ENCODE results near the gene ZNF784. TPM values are rescaled to one million over a fixed set of nuclear protein-coding genes. Genes with fewer than 3 reads are reported as not detected.

ZNF784 gene
- total RNA-seq, 1 experiment from 2014 or later, result 10.2 TPM

- peak; percentile 96 to 97 for DNase-seq
- H3K4me1 ChIP-seq, result peaks cover 6% of the 10 kb centered on the region; the same call in 1 of the 2 replicates
- H3K9me3 Mint-ChIP-seq (ENCODE audit: unreplicated experiment), result no peaks in the 10 kb centered on the region
- H3K36me3 ChIP-seq (ENCODE audit: control insufficient read depth, insufficient read depth, low read length), result no peaks in the 10 kb centered on the region; the same call in 1 of the 2 replicates
- POLR2A ChIA-PET, result interaction anchor here (0.5 to 1.7 kb wide), 20 partner anchors 12 to 506 kb away, joined by 3 to 17 read pairs (median 6); partner anchors contain the start of genes FIZ1, ISOC2, KMT5C and TNNT1
- peak within 1 kb of the TSS; percentile 87 for H3K4me3 ChIP-seq (ENCODE audit: low read depth, low read length)
- no peaks in the 10 kb centered on the region for H3K9me3 ChIP-seq
- H3K4me3 Mint-ChIP-seq (ENCODE audit: unreplicated experiment), result peak within 1 kb of the TSS; percentile 98
- H3K27ac Mint-ChIP-seq (ENCODE audit: unreplicated experiment), result peak within 1 kb of the TSS; percentile 98
- intact Hi-C loops (cut with micrococcal nuclease; ENCODE audit: unreplicated experiment), result loop anchor here (2.0 to 10.0 kb wide), 3 partner anchors 14 to 490 kb away; partner anchors contain the start of genes EPN1, ZNF444 and ZNF580
- CTCF ChIA-PET, result interaction anchor here (0.6 to 1.6 kb wide), 24 partner anchors 12 to 1465 kb away, joined by 3 to 53 read pairs (median 4); partner anchors contain the start of genes FIZ1, ISOC2, KMT5C and MBOAT7
- H3K27me3 Mint-ChIP-seq (ENCODE audit: insufficient read depth, unreplicated experiment), result no peaks in the 10 kb centered on the region
- TF ChIP-seq CTCF (IDR thresholded peaks at IDR 0.05; ENCODE audit: insufficient read depth in 1 of 2, low read depth in 1 of 2, low read length in 1 of 2, severe bottlenecking in 1 of 2, unreplicated experiment in 1 of 2), result no peak
- H3K4me1 Mint-ChIP-seq (ENCODE audit: low read depth, unreplicated experiment), result peaks cover 15% of the 10 kb centered on the region
- H3K36me3 Mint-ChIP-seq (ENCODE audit: insufficient read depth, unreplicated experiment), result peaks cover 61% of the 10 kb centered on the region
- no TSS peak for BruUV-seq (replicated peaks)
- no peaks in the 10 kb centered on the region for H3K27me3 ChIP-seq (replicated peaks; ENCODE audit: control insufficient read depth, insufficient read depth, low read length)
Measured at GRCh38 chr19:55654868-55655647, 30.7 kb upstream of the ZNF784 start, which contains the start of gene U2AF2. U2AF2 (plus strand) TSS chr19:55655035; CDS start chr19:55655105, 70 bp downstream.

GRCh38 chr19:55654323-55654867 lies 30.0 kb upstream of the ZNF784 start:
- intact Hi-C loops (cut with micrococcal nuclease; ENCODE audit: unreplicated experiment), result loop anchor here (2.0 to 10.0 kb wide), 3 partner anchors 14 to 490 kb away; partner anchors contain the start of genes EPN1, ZNF444 and ZNF580
- Mint-ChIP-seq H3K4me3 (ENCODE audit: unreplicated experiment) (peak overlapping the region; percentile 98), H3K4me1 (ENCODE audit: low read depth, unreplicated experiment) (peaks cover 12% of the 10 kb centered on the region), H3K36me3 (ENCODE audit: insufficient read depth, unreplicated experiment) (peaks cover 58% of the 10 kb centered on the region), H3K27ac (ENCODE audit: unreplicated experiment) (peak overlapping the region; percentile 98), H3K27me3 (ENCODE audit: insufficient read depth, unreplicated experiment) (no peaks in the 10 kb centered on the region), H3K9me3 (ENCODE audit: unreplicated experiment) (no peaks in the 10 kb centered on the region)
- POLR2A ChIA-PET, result interaction anchor here (0.5 to 1.7 kb wide), 22 partner anchors 12 to 538 kb away, joined by 3 to 17 read pairs (median 5); partner anchors contain the start of genes FIZ1, HSPBP1, ISOC2 and KMT5C
- DNase-seq, result peak; percentile 99 to 100
- no TSS peak for BruUV-seq (replicated peaks)
- CTCF ChIA-PET, result interaction anchor here (0.6 to 1.6 kb wide), 30 partner anchors 12 to 1480 kb away, joined by 3 to 53 read pairs (median 4); partner anchors contain the start of genes FIZ1, ISOC2, KMT5C and MBOAT7
- no peak for TF ChIP-seq CTCF (IDR thresholded peaks at IDR 0.05; ENCODE audit: insufficient read depth in 1 of 2, low read depth in 1 of 2, low read length in 1 of 2, severe bottlenecking in 1 of 2, unreplicated experiment in 1 of 2)
- Histone ChIP-seq H3K27me3 (replicated peaks; ENCODE audit: control insufficient read depth, insufficient read depth, low read length) (no peaks in the 10 kb centered on the region), H3K4me1 (peaks cover 6% of the 10 kb centered on the region; the same call in 1 of the 2 replicates), H3K36me3 (ENCODE audit: control insufficient read depth, insufficient read depth, low read length) (no peaks in the 10 kb centered on the region), H3K4me3 (ENCODE audit: low read depth, low read length) (peak overlapping the region; percentile 87), H3K9me3 (no peaks in the 10 kb centered on the region)

Data from Caco-2 (cell line).